NCI-H748 (cell line): ENCODE data around the gene EFNA5.

Experiments used
- DNase-seq: peaks from one replicate; lab custom pipeline; 2025; ENCODE audit not compliant: unreplicated experiment; lab: John Stamatoyannopoulos, UW

Gene EFNA5

DNA sequence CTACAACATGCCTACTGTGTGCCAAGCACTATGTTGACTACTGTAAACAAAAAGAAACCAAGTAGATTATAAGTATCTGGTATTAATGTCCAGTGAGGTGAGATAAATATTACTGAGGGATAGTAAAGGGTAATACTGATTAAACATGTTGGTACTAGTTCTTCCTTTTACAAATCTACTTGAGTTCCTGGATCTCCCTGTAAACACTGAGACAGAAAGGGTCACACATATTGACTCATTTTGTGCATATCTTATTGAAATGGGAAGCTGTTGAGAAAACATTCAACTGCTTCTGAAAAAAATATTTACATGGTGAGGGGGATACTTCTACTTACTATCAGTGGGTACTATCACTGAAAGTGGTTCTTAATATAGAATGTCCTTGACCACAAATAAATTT, 24.3 kb downstream of the EFNA5 start:
- DNase-seq, result no peak

DNA sequence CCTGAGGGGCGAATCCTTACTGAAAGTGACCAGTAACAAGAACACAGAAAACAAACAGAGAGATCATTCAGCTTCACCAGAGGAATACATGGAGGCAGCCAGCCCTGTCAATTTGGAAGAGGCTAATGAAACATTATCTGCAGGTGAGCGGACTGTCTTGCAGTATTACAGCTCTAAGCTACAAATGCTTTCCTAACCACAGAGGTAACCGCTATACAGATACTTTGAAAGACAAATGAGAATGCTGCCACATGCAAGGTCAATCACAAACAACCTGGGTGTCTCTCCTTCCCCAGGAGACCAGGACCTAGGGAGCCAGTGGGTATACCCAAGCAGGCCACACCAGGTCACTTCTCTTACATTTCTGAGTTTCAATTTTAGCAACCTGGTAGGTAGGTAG, 30.2 kb downstream of the EFNA5 start:
- peak; percentile 7 for DNase-seq

DNA sequence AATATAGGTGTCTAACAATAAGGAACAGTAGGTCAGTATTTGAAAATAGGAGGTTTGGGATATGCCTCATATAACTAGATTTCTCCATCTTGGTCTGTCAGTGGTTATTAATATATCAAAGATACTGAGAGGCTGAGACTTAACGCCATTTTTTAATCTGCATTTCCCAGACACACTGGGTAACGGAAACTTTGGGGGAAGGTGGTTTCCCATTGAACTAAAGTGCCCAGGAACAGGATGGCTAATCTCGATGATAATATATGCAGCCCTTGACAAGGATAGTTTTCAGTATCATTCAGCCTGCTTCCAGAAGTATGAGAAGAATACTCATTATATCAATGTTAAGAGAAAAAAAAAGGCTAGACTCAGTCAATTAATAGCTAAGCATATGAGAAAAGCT, 30.7 kb downstream of the EFNA5 start:
- DNase-seq, result no peak

DNA sequence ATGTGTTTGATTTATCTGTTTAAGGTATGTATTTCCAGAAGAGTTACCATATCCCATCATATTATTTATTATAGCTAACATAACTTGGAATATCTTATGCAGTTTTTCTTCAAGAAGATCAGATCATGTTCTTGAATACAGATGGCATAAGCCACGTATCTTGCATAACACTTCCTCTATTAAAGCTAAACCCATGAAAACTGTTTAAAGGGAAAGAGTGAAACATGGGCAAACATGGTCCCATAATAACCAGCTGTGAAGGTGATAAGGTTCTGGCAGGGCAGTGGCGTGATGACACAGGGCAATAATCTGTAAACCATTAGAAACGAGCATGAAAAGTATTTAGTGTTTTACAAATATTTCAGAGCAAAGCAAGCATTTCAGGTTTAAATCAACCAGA, 34.2 kb downstream of the EFNA5 start:
- DNase-seq, result no peak

DNA sequence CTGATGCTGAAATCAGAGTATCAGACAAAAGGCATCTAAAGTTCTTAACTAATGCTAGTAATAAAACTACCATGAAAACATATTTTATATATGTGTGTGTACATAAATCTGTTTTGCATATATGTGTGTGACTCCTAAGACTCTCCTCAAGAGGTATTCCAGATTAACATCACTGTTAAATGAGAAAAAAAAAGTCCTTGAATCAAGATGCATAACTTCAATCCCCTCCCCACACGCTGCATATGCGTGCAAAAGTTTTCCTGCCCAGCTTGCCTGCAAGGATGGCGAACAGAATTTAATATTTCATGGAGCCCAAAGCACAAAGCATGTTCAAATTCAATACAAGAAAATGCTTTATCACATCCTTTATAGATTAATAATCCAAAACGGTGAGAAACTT, 34.7 kb downstream of the EFNA5 start:
- DNase-seq, result no peak

DNA sequence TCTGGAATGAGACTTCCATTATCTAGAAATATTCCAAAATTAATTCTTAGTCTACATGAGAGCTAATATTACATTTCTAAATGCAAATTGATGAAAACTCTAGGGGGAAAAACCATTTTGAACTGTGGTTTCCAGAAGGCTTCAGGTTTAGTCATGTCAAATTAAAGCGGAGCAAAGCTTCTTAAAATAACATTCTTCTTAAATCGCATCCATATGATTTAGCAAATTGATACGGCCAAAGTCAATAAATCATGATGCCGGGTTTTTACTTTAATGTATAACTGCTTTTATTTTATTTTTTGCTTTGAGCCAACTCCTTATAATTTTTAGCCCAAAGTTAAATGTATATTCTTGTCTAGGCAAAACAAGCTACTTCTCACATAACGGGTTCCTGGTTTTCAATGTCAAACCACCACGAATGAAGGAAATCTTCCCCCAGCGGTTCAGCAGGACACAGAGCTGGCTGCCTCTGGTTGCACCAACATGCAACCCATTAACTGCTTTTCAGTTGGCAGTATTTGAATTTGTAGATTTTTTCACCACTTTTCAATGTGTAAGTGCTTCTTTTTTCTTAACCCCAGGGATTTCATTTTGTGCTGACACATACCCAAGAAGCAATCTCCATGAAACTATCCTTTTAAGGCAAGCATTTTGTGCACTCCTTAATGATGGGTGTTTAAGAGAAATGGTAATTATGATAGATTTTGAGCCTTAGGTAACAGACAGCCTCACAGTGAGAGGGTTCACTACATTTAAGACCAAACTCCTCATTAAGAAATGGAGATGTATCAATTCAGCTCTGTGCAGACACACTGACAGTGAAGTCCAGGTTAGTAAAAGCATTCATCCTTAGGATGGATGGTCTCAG, 35.5 kb downstream of the EFNA5 start:
- DNase-seq, result no peak

DNA sequence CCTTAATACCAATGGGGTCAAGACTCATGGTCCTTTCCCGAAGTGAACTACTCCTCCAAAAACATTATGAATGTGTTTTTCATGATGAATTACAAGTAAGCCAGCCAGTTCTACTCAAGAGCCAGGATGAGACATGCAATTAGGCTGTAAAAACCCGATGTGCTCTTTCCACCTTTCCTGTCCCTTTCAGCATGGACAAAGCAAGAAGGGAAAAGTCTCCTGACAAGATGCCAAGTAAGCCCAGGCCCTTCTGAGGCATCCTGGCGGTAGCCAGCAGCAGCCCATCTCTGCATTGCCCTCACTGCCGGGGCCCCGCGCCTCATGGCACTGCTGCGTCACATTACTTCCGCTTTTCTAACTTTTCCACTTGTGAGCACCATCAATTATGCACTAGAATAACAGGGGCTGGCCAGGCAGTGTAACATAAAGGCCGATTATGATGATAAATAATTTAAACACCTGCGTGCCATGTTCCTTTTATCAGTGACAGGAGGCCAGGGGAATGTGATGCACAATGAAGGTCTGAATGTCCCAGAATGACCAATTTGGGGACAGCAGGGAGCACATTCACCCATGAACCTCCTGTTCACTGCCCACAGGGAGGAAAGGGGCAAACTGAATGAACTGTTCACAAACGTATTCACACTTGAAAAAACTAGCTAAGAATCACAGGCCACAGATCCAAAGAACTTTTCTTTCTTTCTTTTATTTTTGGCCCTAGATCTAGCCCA, 37.4 kb downstream of the EFNA5 start:
- DNase-seq, result no peak

DNA sequence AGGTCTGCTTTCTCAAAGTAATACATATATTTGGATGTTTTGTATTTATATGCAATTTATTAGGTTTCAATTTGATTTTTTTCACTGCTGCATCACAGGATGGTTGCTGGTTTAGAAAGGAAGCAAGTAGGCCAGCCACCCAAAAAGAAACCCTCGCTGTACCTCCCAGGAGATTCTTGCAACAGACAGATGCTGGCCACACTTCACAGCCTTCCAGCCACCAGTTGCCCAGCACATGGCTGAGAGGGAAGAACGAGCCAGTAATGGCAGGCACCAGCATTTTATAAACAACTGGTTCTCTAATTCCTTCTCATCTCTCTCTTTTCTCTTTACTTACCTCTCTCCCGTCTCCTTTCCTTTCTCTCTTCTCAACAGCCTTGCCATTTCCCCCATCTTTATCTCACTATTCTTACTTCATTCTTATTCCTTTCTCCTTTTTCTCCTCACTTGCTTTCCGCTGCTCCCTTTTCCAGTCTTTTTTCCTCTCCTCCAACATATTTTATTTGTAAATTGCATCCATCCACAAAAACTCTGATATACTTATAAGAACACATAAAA, 38.9 kb downstream of the EFNA5 start:
- no peak for DNase-seq

DNA sequence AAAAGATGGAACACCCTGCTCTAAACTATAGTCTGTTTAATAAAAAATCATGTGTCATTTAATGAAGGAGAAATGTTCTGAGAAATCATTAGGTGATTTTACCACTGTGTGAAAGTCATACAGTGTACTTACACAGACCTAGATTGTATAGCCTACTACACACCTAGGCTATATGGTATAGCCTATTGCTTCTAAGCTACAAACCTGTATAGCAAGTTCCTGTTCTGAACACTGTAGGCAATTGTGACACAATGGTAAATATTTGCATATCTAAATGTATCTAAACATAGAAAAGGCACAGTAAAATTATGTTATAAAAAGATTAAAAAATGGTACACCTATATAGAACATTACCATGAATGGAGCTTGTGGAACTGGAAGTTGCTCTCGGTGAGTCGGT, 40.6 kb downstream of the EFNA5 start:
- peak; percentile 39 for DNase-seq

DNA sequence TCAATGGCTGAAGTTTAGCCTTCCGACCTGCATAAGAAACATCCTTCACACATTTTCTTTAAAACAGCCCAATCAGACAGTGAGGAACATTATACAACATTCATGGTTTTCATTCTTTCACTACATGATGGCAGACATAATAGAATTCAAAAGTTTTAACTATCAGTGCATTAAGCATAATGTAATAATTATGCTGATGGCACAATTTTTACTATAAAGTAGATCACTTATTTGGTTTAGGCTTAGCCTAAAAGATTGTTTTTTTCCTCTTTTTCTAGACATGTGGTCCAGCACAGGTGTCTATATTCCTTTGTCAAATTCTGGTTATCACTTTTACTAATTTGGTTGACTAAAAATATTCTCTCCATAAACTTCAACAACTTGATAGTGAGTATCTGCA, 46.5 kb downstream of the EFNA5 start:
- no peak for DNase-seq

DNA sequence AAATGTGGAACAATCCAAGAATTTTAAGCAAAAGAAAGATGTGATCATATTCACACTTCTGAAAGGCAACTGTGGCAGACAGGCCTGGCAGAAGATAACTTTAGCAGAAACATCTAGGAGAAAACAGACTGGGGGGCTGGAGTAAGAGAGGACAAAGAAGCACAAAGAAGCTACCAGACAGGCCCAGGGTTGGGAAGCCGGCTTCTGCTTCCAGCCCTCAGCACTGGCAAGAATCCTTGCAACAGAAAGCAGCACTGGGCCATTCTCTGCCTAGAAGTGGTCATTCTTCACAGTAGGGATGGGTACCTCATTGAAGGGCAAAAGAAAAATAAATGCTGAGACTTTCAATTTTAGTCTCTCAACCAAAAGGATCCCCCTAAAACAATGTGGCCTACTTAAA, 49.6 kb downstream of the EFNA5 start:
- DNase-seq, result no peak

DNA sequence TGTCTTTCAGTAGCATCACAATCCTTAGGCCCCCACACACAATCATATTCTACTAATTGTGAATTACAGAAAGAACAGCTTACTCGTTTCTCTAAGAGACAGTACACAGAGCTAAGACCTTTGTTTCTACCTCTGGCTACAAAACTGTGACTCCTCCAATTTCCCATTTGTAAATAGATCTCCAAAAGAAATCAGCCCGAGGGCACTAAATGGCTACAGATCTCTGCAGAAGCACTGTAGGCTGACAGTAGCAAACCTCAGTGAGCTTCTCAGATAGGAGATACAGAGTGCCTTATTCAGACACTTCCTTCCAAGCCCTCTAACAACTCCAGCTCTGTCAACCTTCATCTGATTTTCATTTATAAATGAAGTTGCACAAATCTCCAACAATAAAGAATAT, 51.0 kb downstream of the EFNA5 start:
- peak; percentile 19 for DNase-seq

DNA sequence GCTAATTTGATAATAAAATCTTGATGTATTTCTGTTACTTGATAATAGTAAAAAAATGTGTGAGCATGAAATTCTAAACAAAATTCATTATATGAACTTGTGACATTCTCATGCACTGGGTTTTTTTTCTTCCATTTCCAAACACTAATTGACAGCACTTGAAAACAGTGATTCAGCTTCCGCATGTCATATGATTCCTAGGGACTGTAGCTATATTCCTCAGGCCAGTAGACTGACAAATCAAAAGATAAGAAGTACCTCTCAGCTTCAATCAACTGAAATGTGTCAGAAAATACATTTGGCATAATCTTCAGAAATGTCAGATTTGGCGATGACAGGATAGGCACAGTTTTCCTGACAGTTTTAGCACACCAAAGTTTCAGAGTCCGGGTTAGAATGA, 52.5 kb downstream of the EFNA5 start:
- DNase-seq, result no peak

DNA sequence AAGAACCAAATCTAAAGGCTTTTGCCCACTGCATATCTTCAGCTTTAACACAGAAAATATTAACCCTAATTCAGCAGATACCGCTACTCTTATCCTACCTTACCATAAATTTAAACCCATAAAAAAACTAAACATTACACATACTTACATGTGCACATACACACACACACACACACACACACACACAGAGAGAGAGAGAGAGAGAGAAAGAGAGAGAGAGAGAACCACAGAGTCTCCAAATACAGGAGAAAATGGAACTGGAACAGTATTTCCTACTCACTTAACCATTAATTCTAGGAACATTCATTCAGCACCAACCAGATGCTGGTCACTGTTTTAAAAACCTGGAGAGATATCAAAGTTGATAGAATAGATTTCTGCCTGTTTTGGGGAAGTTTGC, 53.7 kb downstream of the EFNA5 start:
- no peak for DNase-seq

DNA sequence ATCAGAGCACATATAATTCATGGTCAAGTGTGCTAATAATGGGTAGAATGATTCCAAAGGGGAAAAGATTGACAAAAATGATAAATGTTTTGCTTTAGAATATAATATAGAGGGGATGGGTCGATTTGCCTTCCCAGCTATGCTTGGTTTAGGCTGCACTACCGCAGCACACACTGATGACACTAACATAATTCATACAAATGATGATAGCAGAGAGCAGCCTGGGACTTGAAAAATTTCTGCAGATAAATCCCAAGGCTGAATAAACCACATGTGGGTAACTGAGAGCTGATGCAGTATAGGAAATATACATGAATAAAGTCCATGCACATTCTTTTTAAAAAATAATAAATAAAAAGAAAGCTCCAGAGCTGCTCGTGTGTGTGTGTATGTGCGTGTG, 54.5 kb downstream of the EFNA5 start:
- DNase-seq, result no peak

DNA sequence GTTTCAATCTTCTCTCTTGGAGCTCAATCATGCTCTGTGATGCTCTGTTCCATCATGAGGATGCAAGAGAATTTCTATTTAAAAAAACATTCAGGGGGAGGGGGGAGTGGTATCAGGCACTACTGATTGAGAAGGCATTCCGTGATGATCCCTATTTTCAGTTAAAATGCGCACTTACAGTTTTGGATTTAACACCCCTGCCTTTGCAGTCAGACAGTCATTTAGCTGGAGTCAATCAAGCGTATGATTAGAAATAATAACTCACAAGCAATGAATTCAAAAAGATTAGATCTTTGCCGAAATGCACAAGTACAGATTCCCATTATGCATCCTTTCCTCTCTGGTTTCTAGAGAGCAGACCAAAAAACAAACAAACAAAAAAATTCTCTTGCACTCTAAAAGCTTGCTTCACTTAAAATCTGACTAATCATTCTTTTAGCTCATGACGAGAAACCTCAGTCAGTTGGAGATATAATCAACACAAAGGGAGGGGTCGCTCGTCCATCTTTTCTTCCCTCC, 55.4 kb downstream of the EFNA5 start:
- no peak for DNase-seq

DNA sequence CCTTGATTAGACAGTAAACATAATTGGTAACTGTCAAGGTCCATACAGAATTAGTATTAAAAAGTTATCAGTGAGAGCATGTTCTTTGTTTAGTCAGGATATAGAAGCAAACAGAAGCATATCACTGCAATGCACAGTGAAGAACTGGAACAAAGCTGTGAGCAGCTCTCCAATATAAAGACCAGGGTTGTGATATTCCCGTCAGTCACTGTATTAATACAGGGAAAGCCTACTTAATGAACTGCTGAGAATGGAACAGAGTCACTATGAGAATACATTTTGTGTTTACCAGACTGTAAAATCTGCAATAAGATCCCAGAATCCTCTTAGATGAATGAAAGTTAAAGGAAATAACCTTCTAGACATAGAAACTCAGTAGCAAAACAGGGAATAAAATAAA, 58.2 kb downstream of the EFNA5 start:
- DNase-seq, result no peak

DNA sequence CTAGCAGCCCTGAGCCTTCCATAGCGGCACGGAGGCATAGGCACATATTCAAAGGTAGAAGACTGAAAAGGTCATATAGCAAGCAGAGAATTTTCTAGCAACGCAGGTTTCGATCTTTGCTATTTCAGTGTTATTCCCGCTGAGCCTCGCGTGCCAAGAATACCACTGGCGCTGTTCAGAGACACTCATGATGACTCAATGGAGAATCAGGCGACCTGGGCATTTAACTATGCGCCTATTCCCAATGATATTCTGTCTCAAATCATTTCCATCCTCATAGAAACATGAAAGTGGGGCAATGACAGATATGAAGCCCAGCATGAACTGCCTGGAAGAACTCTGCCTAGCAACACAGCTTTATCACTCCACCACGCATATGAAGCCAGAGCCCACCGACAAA, 59.9 kb downstream of the EFNA5 start:
- DNase-seq, result no peak

DNA sequence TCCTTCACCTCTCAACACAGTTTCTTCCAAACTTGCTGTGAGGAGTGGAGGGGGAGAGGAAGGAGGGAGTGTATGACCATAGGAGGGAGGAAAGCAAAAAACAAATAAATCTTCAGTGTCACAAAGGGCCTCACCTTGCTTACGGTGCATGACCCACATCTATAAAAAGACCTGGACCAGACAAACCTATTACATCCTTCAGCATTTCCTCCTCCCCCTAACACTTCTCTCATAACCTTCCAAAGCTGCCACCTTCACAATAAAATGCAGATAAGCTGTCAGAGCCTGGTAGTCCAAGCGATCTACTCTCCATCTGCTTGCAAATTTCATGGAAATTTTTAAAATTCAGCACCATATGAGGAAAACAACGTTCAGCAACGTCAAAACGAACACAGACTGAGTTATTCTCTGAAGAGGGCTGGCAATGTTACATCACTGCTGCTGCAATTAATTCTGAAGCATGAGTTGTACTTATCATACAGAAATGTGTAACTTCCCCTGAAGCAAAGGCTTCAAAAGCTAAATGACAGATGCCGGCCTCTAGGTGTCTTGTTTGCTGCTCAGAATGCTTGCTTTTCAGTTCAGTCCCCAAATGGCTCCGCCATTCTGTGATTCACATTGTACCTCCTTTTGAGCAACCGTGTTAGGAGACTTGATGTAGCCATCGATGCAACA, 62.9 kb downstream of the EFNA5 start:
- DNase-seq, result no peak

DNA sequence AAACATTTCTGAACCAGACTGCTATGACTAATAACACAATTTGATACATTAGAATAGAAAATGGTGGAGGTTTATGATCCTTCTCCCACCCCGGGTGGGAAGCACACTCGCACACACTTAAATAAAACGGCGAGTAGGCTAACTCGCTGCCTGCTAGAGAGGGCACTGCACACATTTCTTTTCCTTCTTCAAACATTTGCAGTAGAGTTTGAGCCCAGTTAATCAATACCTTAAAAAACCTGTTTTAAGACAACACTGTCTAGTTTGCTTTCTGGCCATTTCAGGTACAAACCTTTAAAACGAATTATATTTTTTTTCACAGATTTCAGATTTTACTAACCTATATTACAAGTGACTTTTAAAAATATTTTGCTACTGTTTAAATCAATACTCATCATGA, 63.5 kb downstream of the EFNA5 start:
- DNase-seq, result no peak

DNA sequence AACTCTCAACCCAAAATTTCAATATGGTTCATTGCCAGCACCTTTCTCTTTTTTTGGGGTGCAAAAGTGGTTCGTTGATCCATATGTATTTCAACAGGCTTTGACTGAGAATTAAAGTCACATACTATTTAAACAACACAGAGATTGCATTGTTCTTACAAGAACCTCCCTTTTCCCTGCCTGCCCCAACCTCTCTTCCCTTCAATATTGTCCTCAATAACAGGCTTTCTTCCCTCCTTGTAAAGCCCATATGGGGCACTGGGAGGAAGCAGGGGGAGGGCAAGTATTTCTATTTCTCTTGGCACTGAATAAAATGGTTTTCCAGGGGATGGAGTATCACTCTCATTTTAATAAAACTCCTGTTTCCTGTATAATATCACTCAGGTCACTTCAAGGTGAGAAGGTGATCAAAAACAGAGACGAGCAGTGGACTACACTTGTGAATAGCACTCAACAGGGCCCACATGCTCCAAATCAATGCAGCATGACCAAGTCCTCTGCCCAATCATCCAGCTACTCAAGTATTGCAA, 65.1 kb downstream of the EFNA5 start:
- DNase-seq, result no peak
